ENCODE data around the gene ITGAE.

ITGAE gene

GRCh38 chr17:3688852-3689261 is 112.1 kb downstream of the ITGAE start:
- no peak overlapping the region for H3K4me3 ChIP-seq
- no peaks in the 10 kb centered on the region for H3K27me3 ChIP-seq (ENCODE audit: low read depth)
- no peaks in the 10 kb centered on the region for H3K9me3 ChIP-seq
- in situ Hi-C loops (cut with MboI; ENCODE audit: low sequenced_read_pairs) = no loop called here
- H3K4me1 ChIP-seq = peaks cover 4% of the 10 kb centered on the region; the same call in 1 of the 2 replicates
- no peak for DNase-seq (ENCODE audit: low spot score in 2 of 2)
- H3K36me3 ChIP-seq (replicated peaks) = no peaks in the 10 kb centered on the region

GRCh38 chr17:3688027-3688553 is 112.9 kb downstream of the ITGAE start:
- in situ Hi-C loops (cut with MboI; ENCODE audit: low sequenced_read_pairs) = no loop called here
- no peak overlapping the region for H3K4me3 ChIP-seq
- H3K27me3 ChIP-seq (ENCODE audit: low read depth) = no peaks in the 10 kb centered on the region
- H3K4me1 ChIP-seq = peaks cover 1% of the 10 kb centered on the region; the same call in 1 of the 2 replicates
- H3K36me3 ChIP-seq (replicated peaks) = no peaks in the 10 kb centered on the region
- no peaks in the 10 kb centered on the region for H3K9me3 ChIP-seq
- no peak for DNase-seq (ENCODE audit: low spot score in 2 of 2)

DNA sequence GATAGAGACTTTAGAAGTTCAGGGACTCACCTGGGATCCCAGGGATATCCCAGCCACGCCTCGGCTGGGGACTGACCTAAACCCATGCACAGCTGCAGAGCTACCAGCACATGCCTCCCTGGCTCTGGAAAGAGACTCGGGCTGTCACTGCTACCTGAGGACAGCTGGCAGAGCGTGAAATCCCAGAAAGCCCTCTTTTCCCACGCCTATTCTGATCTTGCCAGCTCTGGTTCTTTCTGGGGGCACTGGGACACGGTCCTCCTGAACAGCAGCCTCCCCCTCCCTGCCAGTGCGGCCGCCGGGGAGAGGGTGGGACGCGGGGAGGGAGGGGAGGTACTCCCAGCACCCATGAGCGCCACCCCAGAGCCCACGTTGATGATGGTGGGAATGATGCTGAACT is 115.8 kb downstream of the ITGAE start:
- Histone ChIP-seq H3K27me3 (ENCODE audit: low read depth) (no peaks in the 10 kb centered on the region), H3K36me3 (replicated peaks) (no peaks in the 10 kb centered on the region), H3K4me3 (no peak overlapping the region), H3K4me1 (no peaks in the 10 kb centered on the region), H3K9me3 (no peaks in the 10 kb centered on the region)
- in situ Hi-C loops (cut with MboI; ENCODE audit: low sequenced_read_pairs) = no loop called here
- no peak for DNase-seq (ENCODE audit: low spot score in 2 of 2)

- H3K36me3 ChIP-seq (replicated peaks) = no peaks in the 10 kb centered on the region
- no peaks in the 10 kb centered on the region for H3K27me3 ChIP-seq (ENCODE audit: low read depth)
- H3K4me1 ChIP-seq = no peaks in the 10 kb centered on the region
- H3K4me3 ChIP-seq = no peak overlapping the region
- in situ Hi-C loops (cut with MboI; ENCODE audit: low sequenced_read_pairs) = no loop called here
- DNase-seq (ENCODE audit: low spot score in 2 of 2) = peak in 1 of 2 experiments; percentile 69
- no peaks in the 10 kb centered on the region for H3K9me3 ChIP-seq
Observed at GRCh38 chr17:3683054-3683511, 117.9 kb downstream of the ITGAE start.

DNA sequence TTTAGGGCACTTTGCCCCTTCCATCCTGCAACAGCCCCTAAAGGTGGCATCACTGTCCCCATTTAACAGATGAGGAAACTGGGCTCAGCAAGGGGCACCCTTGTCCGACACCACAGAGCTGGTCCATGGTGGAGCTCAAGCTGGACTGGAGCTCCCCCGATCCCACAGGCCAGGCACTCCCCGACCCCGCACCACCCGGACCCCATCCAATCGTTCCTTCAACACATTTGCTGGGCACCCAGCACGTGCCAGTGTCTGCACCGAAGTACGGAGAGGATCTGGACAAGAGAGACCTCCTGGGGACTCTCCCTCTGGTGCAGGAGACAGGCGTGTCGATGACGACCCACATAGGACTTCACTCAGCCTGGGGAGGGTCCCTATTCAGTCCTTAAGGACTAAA is 119.0 kb downstream of the ITGAE start:
- no peak for DNase-seq (ENCODE audit: low spot score in 2 of 2)
- in situ Hi-C loops (cut with MboI; ENCODE audit: low sequenced_read_pairs) = no loop called here
- Histone ChIP-seq H3K4me1 (no peaks in the 10 kb centered on the region), H3K36me3 (replicated peaks) (no peaks in the 10 kb centered on the region), H3K4me3 (no peak overlapping the region), H3K27me3 (ENCODE audit: low read depth) (no peaks in the 10 kb centered on the region), H3K9me3 (no peaks in the 10 kb centered on the region)

GRCh38 chr17:3681565-3681964 is 119.4 kb downstream of the ITGAE start:
- H3K36me3 ChIP-seq (replicated peaks) = no peaks in the 10 kb centered on the region
- in situ Hi-C loops (cut with MboI; ENCODE audit: low sequenced_read_pairs) = no loop called here

GRCh38 chr17:3681057-3681456 is 119.9 kb downstream of the ITGAE start:
- Histone ChIP-seq H3K36me3 (replicated peaks) (no peaks in the 10 kb centered on the region), H3K9me3 (no peaks in the 10 kb centered on the region), H3K4me3 (no peak overlapping the region), H3K4me1 (no peaks in the 10 kb centered on the region), H3K27me3 (ENCODE audit: low read depth) (no peaks in the 10 kb centered on the region)
- DNase-seq (ENCODE audit: low spot score in 2 of 2) = no peak
- in situ Hi-C loops (cut with MboI; ENCODE audit: low sequenced_read_pairs) = no loop called here

More at GRCh38 chr17:3681565-3681964, 119.4 kb downstream of the ITGAE start:
- H3K9me3 ChIP-seq = no peaks in the 10 kb centered on the region
- DNase-seq (ENCODE audit: low spot score in 2 of 2) = no peak
- no peak overlapping the region for H3K4me3 ChIP-seq
- H3K27me3 ChIP-seq (ENCODE audit: low read depth) = no peaks in the 10 kb centered on the region
- H3K4me1 ChIP-seq = no peaks in the 10 kb centered on the region

DNA sequence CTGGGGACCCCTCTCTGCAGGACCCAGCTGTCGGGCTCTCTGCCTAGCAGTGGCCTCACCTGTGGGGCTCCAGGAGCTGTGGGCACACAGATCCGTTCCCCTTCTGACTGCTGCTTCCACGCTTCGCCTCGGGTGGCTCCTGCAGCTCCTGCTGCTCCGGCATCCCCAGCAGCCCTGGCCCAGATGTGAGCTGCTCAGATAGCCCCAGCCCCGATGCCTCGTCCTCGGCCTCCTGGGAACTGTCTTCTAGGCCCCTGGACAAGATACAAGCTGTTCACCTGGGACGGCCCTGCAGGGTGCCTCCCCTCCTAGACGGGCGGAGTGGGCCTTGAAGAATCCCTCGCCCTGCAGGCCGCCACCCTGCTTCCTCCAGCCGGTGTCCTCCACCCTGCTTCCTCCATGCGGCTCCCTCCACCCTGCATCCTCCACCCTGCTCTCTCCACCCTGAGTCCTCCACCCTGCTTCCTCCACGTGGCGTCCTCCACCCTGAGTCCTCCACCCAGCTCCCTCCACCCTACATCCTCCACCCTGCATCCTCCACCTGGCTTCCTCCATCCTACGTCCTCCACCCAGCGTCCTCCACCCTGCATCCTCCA is 121.4 kb downstream of the ITGAE start:
- H3K36me3 ChIP-seq (replicated peaks) = no peaks in the 10 kb centered on the region
- no peak overlapping the region for H3K4me3 ChIP-seq
- H3K9me3 ChIP-seq = no peaks in the 10 kb centered on the region
- in situ Hi-C loops (cut with MboI; ENCODE audit: low sequenced_read_pairs) = no loop called here
- H3K27me3 ChIP-seq (ENCODE audit: low read depth) = no peaks in the 10 kb centered on the region
- DNase-seq (ENCODE audit: low spot score in 2 of 2) = no peak
- H3K4me1 ChIP-seq = no peaks in the 10 kb centered on the region

- Histone ChIP-seq H3K36me3 (replicated peaks) (no peaks in the 10 kb centered on the region), H3K27me3 (ENCODE audit: low read depth) (no peaks in the 10 kb centered on the region), H3K9me3 (no peaks in the 10 kb centered on the region), H3K4me1 (no peaks in the 10 kb centered on the region), H3K4me3 (no peak overlapping the region)
- no peak for DNase-seq (ENCODE audit: low spot score in 2 of 2)
- in situ Hi-C loops (cut with MboI; ENCODE audit: low sequenced_read_pairs) = no loop called here
Observed at GRCh38 chr17:3678821-3679530, 122.0 kb downstream of the ITGAE start.

GRCh38 chr17:3678095-3678820 is 122.7 kb downstream of the ITGAE start:
- Histone ChIP-seq H3K4me1 (no peaks in the 10 kb centered on the region), H3K9me3 (no peaks in the 10 kb centered on the region), H3K4me3 (no peak overlapping the region), H3K36me3 (replicated peaks) (no peaks in the 10 kb centered on the region), H3K27me3 (ENCODE audit: low read depth) (no peaks in the 10 kb centered on the region)
- in situ Hi-C loops (cut with MboI; ENCODE audit: low sequenced_read_pairs) = no loop called here
- DNase-seq (ENCODE audit: low spot score in 2 of 2) = no peak

DNA sequence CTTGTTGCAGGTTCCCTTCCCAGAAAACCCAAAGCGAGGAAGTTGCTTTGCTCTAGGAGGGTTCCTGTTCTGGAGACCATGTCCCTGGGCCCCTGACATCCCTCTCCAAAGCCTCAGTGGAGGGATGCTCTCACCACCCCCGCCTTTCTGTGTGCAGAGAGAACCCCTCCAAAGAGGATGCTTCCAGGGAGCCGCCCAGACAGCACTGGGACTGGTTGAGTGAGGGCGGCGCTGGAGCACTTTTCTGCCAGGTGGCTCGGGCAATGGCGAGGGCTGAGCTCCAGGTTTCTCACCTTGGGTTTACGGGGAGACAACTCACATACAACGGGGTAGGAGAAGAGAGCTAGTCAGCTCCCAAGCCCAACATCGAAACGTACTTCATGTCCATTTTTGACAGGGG is 125.1 kb downstream of the ITGAE start:
- in situ Hi-C loops (cut with MboI; ENCODE audit: low sequenced_read_pairs) = no loop called here
- no peak overlapping the region for H3K4me3 ChIP-seq
- no peaks in the 10 kb centered on the region for H3K36me3 ChIP-seq (replicated peaks)
- H3K4me1 ChIP-seq = no peaks in the 10 kb centered on the region
- H3K9me3 ChIP-seq = no peaks in the 10 kb centered on the region
- H3K27me3 ChIP-seq (ENCODE audit: low read depth) = no peaks in the 10 kb centered on the region
- DNase-seq (ENCODE audit: low spot score in 2 of 2) = no peak

DNA sequence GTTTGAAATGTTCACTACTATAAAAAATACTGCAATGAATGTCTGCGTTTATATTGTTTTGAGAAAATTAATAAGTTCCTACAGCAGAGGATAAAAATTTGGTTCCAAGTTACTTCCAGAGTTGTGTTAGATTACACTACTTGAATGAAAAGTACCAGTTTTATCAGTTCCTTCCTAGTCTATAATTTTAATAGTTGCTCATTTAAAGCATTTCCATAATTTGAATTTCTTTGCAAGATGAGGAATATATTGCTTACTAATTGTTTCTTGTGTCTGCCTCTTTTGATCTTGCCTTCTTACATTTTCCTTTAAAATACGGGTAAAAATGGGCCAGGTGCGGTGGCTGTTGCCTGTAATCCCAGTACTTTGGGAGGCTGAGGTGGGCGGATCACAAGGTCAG is 128.4 kb downstream of the ITGAE start:
- H3K36me3 ChIP-seq (replicated peaks) = peaks cover 11% of the 10 kb centered on the region
- H3K9me3 ChIP-seq = no peaks in the 10 kb centered on the region
- peaks cover 7% of the 10 kb centered on the region; the same call in 1 of the 2 replicates for H3K4me1 ChIP-seq
- no peaks in the 10 kb centered on the region for H3K27me3 ChIP-seq (ENCODE audit: low read depth)
- no peak overlapping the region for H3K4me3 ChIP-seq
- in situ Hi-C loops (cut with MboI; ENCODE audit: low sequenced_read_pairs) = no loop called here
- DNase-seq (ENCODE audit: low spot score in 2 of 2) = no peak

- in situ Hi-C loops (cut with MboI; ENCODE audit: low sequenced_read_pairs) = no loop called here
- Histone ChIP-seq H3K4me1 (peaks cover 7% of the 10 kb centered on the region; the same call in 1 of the 2 replicates), H3K36me3 (replicated peaks) (peaks cover 11% of the 10 kb centered on the region), H3K4me3 (peak overlapping the region; percentile 100), H3K9me3 (no peaks in the 10 kb centered on the region), H3K27me3 (ENCODE audit: low read depth) (no peaks in the 10 kb centered on the region)
- no peak for DNase-seq (ENCODE audit: low spot score in 2 of 2)
Observed at GRCh38 chr17:3669548-3669947, 131.4 kb downstream of the ITGAE start.

- H3K4me3 ChIP-seq = peak overlapping the region; percentile 100
- peaks cover 7% of the 10 kb centered on the region; the same call in 1 of the 2 replicates for H3K4me1 ChIP-seq
- in situ Hi-C loops (cut with MboI; ENCODE audit: low sequenced_read_pairs) = no loop called here
- no peak for DNase-seq (ENCODE audit: low spot score in 2 of 2)
- H3K27me3 ChIP-seq (ENCODE audit: low read depth) = no peaks in the 10 kb centered on the region
- H3K36me3 ChIP-seq (replicated peaks) = peaks cover 11% of the 10 kb centered on the region
- no peaks in the 10 kb centered on the region for H3K9me3 ChIP-seq
Observed at GRCh38 chr17:3669085-3669347, 132.0 kb downstream of the ITGAE start.
